Fibroblast of villous mesenchyme (primary cell): ENCODE data around the gene WDR1. TPM values are rescaled to one million over a fixed set of nuclear protein-coding genes. Genes with fewer than 3 reads are reported as not detected.
A peak's percentile ranks its signal among the peaks of the same experiment; 100 is the strongest.

Experiments used
- DNase-seq: peaks from one replicate; pipeline ENCODE4 v3.0.0-alpha.2; 2010; ENCODE audit warnings: low read depth
- H3K4me3 ChIP-seq: 2 replicates; pipeline ENCODE4 v1.5.1; 2011; ENCODE audit warnings: low read depth, mild to moderate bottlenecking, low read length
- CTCF ChIP-seq: IDR thresholded peaks from 2 replicates; pipeline ENCODE4 v1.5.1; 2012; ENCODE audit warnings: low read depth, mild to moderate bottlenecking, low read length; ENCODE audit not compliant: insufficient read depth
- total RNA-seq: library from RNA; depleted of rRNA; stranded (reverse); fragments of >200 nt; gene quantifications from 2 replicates; pipeline ENCODE4 v1.2.3, GENCODE V29; 2012

WDR1 gene
- total RNA-seq, 1 donor: 516 TPM

GRCh38 chr4:10074767-10075105, 41.9 kb downstream of the WDR1 start:
- peak; percentile 61 for TF ChIP-seq CTCF
- peak; percentile 49 for DNase-seq
- H3K4me3 ChIP-seq: no peak overlapping the region

DNA sequence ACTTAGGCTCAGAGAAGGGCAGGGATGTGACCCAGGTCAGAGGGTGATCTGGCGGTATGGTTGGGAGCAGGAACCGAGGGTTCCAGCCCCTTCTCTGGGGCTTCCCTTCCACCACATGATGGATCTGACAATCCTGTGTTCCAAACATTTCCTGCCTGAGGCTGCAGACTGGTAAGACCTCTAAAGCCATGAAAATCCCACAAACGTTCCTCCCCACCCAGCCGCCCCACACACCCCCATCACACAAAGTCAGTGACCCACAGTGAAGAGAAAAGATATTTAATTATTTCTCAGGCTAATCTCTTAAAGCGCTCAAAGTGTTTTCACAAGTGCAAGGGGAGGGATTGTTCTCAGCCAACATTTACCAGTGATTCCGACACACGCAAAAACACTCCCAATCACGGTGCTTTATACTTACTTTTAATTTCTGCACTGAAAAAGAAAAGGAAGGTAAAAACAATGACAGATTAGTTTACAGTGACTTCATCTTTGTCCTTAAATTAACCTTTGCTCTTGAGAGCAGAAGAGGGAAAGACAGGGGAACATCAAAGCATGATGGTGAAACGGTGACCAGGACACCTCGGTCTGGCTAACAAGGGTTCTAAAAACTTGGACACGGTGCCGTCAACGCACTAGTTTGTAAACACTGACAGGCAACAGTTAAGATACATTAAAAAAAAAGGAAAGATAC, 42.4 kb downstream of the WDR1 start:
- no peak for TF ChIP-seq CTCF
- no peak for DNase-seq
- no peak overlapping the region for H3K4me3 ChIP-seq

GRCh38 chr4:10072420-10073017, 44.1 kb downstream of the WDR1 start:
- H3K4me3 ChIP-seq: no peak overlapping the region
- DNase-seq: no peak
- no peak for TF ChIP-seq CTCF

DNA sequence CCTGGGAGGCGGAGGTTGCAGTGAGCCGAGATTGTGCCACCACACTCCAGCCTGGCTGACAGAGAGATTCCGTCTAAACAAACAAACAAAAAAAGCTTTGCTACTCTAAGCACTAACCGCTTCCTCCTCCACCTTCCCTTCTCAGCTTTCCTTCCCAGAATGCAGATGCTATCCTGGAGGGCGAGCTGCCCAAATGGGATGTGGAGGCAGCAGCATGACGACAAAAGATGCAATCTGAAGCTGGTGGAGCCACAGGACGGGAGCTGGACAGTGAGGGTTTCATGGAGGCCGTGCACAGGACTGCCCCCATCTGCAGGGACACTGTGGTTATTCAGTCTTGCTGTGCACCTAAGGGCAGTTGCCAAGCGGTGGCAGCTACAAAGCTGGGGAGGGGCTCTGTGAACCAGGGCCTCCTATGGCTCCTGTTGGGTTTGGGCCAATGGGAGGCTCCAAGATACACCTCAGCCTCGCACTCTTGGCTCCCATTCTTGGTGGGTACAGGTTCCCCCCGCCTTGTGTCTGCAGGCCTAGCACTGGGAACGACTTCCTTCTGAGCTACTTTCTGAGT, 47.4 kb downstream of the WDR1 start:
- no peak overlapping the region for H3K4me3 ChIP-seq
- TF ChIP-seq CTCF: no peak
- no peak for DNase-seq

- no peak overlapping the region for H3K4me3 ChIP-seq
- DNase-seq: no peak
- no peak for TF ChIP-seq CTCF
Observed at GRCh38 chr4:10066670-10067651, 49.6 kb downstream of the WDR1 start.

- H3K4me3 ChIP-seq: no peak overlapping the region
- DNase-seq: no peak
- no peak for TF ChIP-seq CTCF
Observed at GRCh38 chr4:10066206-10066605, 50.4 kb downstream of the WDR1 start.
